SHP77 (cell line): ENCODE data around the gene RHBDL2.
"Not testable (repeated sequence)": the region's sequence is repeated elsewhere in the genome, so short reads cannot be mapped to it uniquely, and the experiment has no call there.

Experiments used
- DNase-seq, 2 experiments: peaks; one replicate each; lab custom pipeline; 2025; lab: John Stamatoyannopoulos, UW

RHBDL2 gene, protein sequence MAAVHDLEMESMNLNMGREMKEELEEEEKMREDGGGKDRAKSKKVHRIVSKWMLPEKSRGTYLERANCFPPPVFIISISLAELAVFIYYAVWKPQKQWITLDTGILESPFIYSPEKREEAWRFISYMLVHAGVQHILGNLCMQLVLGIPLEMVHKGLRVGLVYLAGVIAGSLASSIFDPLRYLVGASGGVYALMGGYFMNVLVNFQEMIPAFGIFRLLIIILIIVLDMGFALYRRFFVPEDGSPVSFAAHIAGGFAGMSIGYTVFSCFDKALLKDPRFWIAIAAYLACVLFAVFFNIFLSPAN

DNA sequence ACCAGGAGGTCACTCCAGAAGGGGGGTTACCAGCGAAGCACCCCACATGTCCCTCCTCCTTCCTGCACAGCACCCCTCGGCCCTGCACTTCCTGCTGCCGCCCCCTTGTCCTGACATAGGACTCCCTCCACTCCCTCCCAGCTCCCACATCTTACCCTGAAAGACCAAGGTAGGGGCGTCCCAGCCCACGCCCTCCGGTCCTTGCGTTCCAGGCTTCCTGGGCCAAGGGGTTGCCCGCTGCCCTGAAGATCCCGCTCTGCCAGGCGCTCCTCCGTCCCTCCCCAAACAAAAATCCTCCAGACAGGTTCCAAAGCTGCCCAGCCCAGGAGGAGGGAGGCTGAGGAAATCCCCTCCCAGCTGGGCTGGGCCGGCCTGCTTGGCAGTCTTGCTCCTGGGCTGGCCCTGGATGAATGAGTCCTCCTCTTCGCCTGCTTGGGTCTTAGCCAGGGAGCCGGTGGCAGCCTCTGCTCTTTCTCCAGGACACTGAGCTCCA is at the start of gene RHBDL2:
TSS of gene RHBDL2 (minus strand) at position 304 of the 493 bp plus-strand sequence. CDS start 22,618 bp downstream, outside the sequence.
- no peak for DNase-seq

DNA sequence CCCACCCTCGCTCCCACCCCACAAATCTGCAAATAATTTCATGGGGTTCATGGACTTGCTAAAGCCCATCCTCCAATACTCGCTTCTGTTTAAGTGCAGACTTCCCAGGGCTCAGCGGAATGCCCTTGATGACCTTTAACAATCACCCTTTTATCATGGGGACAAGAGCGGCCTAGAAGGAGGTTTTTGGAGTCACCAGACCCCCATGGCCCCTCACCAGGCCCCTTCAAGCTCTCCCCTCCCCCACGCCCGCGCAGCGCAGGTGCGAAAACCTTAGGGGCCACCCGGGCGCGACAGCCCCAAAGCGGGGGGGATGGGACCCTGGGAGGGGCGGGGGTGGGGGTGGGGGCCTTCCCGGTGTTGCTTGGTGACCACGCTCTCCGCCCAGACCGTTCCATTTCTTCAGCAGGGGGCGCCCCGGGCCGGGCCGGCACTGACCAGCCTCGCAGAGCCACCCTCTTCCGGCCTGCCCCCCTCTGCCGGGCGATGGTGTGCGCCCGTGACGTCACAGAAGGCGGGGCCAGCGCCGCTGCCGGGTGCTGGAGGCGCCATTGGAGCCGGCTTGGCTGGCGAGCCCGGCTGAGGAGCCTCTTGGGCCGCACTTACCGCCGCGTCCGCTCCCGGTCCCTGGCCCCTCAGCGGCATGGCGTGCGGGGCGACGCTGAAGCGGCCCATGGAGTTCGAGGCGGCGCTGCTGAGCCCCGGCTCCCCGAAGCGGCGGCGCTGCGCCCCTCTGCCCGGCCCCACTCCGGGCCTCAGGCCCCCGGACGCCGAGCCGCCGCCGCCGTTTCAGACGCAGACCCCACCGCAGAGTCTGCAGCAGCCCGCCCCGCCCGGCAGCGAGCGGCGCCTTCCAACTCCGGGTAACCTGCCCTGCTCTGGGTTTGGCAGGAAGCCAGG is 49.4 kb upstream of the RHBDL2 start, which contains the start of gene AKIRIN1:
TSS of gene AKIRIN1 (plus strand) at position 539 of the 900 bp plus-strand sequence. CDS start at position 644, 105 bp downstream.
- peak; percentile 87 to 91 for DNase-seq

DNA sequence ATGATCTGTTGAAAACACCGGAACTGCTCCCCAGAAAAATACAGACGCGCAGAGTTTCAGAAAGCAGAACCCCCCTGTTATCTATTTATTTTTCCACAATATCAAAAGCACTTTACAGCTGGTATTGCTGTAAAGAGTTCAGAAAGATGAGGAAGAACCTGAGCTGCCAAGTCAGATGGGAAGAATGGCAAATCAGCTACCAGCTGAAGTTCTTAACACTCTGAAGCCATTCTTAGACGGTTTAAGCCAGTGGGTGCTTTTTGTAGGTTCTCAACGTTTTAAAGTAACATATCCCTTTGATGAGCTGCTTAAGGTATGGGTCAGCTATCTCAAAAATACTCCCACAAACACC is 48.7 kb upstream of the RHBDL2 start:
- no peak for DNase-seq

DNA sequence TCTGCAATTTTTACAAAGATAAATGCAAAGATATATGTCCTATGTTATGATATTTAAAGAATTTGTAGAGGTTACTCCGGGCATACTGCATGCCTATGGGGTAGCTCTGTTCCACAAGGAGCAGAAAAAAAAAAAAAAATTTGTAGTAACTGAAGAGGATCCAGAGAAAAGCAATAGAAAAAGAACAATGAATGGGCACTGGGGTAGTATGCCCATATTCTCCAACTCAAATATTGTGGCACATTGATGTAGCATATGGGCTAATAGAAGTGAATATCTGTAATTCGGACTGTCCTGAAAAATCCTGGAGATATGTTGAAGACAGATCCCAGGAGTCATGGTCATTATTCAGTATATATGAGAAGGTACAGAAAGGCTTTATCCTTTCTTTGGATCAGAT is 48.3 kb upstream of the RHBDL2 start:
- DNase-seq = no peak

DNA sequence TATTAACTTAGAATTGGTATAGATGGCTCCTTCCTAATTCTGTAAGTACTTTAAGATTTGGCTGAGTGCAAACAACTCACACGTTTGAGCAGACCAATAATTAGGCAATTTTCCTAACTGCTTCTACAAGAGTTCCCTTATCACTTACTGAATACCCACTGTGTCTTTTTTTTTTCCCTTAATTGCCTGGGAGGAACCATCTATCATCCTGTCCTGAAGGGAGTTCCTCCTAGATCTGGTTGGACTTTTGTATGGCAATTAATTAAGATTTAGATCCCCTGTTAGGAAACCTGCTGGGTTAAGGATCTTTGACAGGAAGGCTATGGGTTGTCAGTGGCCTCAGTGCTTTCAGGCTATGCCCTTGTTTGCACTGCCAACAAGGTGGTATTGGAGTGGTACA is 37.8 kb upstream of the RHBDL2 start:
- DNase-seq = not testable (repeated sequence)

DNA sequence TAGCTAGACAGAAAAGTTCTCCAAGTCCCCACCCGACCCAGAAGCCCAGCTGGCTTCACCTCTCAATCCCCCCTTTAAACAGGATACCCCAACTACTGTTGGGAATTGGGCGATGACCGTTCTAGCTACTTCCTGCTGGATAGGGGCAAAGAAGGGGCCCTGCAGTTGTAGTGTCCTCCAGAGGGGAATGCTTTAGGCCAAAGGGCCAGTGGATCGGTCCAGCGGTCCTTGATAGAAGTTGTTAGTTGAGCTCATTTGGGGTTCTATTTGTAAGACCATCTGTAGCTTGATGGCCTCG is 36.6 kb upstream of the RHBDL2 start:
- DNase-seq = not testable (repeated sequence)

DNA sequence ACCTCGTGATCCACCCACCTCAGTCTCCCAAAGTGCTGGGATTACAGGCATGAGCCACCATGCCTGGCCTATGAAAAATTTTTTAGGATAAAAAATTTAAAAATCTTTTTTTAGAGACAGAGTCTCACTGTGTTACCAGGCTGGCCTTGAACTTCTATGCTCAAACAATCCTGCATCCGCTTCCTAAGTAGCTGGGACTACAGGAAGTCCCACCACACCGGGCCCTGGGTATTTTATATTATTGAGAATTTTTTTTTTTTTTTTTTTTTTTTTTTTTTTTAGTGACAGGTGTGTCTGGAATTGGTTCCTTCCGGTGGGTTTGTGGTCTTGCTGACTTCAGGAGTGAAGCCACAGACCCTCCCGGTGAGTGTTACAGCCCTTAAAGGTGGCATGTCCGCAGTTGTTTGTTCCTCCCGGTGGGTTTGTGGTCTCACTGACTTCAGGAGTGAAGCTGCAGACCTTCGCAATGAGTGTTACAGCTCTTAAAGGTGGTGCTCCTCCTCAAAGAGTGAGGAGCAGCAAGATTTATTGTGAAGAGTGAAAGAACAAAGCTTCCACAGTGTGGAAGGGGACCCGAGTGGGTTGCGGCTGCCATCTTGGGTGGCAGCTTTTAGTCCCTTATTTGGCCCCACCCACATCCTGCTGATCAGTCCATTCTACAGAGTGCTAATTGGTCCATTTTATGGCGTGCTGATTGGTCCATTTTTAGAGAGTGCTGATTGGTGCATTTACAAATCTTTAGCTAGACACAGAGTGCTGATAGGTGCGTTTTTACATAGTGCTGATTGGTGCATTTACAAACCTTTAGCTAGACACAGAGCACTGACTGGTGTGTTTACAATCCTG is 36.0 kb upstream of the RHBDL2 start:
- DNase-seq = not testable (repeated sequence)

DNA sequence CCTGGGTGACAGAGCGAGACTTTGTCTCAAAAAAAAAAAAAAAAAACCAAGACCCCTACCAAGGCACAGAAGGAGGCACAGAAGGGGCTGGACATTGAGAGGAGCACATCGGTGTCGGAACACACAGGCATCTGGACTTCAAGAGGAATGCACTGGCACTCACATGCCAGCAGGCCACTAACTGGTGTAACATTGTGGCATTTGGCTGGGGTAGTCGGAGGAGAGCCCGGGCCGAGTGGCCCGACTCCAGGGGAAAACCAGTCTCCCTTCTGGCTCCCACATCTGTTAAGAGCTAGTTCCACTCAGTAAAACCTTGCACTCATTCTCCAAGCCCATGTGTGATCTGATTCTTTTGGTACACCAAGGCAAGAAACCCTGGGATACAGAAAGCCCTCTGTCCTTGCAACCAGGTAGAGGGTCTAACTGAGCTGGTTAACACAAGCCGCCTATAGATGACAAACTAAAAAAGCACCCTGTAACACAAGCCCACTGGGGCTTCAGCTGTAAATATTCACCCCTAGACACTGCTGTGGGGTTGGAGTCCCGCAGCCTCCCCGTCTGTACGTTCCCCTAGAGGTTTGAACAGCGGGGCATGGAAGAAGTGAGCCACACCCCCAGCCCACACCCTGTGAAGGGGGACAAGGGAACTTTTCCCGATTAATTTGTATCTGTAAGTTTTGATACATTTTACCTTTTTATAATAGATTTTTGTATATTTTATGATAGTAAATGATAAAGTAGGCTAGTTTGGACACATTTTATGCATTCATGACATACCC is 32.2 kb upstream of the RHBDL2 start:
- no peak for DNase-seq

DNA sequence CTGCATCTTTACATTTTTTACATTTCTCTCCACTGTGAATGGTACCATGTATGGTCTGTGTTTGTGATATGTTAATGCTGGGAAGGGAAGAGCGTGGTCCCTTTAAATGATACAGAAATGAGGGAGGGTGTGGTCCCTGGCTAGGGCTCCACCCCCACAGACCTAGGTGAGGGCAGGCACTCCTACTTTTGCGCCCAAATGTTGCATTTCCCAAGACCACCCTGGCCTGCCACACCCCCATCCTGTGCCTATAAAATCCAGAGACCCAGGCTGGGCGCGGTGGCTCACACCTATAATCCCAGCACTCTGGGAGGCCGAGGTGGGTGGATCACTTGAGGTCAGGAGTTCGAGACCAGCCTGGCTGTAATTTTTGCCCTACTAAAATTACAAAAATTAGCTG is 31.5 kb upstream of the RHBDL2 start:
- not testable (repeated sequence) for DNase-seq

DNA sequence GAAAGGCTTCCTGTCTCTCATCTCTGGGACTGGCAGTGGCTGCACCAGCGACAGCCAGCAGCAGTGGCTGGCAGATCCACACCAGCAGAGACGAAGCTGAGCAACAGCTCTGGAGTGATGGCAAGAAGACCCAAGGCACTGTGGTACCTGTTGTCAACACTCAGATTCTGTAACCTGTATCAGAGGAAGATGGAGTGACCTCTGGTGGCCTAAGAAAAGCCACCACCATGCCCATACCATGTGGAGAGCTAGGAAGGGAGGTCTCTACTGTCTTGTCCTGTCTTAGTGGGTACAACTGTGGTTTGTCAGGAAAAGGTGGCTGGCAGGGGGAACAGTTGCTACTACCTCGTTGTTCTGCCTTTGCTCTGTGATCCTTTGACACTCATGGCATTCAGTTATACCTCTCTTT is 22.5 kb upstream of the RHBDL2 start:
- DNase-seq = no peak

DNA sequence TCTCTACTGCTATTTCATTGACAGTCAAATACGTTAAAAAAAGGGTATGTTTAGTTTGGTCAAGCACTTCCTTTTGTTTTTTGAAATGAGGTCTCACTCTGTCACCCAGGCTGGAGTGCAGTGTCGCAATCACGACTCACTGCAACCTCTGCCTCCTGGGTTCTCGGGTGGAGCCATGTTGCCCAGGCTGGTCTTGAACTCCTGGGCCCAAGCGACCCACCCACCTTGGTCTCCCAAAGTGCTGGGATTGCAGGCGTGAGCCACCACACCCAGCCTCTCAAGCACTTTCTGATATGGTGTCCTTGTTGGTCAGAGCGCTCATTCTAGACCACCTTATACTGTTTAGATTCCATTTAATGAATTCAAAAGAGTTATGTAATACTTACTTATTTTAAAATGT is 20.9 kb upstream of the RHBDL2 start:
- no peak for DNase-seq

DNA sequence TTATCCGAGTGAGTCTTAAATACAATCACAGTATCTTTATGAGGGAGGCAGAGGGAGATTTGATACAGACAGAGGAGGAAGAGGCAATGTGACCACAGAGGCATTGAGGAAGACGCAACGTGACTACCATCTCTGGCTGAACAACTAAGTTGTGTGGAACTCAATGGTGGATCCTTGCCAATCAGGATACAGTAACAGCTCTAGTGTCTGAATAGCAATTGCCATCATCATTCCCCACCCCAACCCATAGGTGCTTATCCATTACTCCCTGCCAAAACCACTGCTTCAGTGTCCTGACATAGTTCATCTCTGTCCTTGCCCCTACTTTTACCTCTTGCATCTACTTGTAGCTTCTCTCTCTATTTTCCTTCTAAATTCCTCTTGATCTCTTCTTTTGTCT is 20.5 kb upstream of the RHBDL2 start:
- DNase-seq = no peak

DNA sequence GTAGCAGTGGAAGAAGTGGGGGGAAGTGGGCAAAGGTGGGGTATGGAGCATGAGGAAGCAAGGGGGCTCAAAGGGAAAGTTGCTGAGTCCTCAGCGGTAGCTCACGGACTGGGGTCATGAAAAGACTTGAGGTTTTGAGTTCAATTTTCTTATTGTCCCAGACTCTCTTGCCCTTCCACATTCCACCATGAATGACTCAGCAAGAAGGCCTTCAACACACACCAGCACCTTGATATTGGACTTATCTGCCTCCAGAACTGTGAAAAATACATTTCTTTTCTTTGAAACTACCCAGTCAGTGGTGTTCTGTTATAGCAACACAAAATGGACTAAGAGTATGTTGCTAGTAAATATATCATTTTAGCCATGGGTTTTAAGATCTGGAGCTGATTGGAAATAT is 17.3 kb upstream of the RHBDL2 start:
- DNase-seq = no peak

DNA sequence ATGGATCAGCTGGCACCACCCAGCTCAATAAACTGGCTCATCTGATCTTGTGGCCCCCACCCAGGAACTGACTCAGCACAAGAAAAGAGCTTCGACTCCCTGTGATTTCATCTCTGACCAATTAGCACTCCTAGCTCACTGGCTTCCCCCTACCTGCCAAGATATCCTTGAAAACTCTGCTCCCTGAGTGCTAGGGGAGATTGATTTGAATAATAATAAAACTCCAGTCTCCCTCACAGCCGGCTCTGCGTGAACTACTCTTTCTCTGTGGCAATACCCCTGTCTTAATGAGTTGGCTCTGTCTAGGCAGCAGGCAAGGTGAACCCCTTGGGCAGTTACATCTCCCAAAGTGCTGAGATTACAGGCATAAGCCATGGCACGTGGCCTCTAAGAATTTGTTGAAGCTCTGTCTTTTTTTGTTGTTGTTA is 11.8 kb upstream of the RHBDL2 start:
- no peak for DNase-seq

DNA sequence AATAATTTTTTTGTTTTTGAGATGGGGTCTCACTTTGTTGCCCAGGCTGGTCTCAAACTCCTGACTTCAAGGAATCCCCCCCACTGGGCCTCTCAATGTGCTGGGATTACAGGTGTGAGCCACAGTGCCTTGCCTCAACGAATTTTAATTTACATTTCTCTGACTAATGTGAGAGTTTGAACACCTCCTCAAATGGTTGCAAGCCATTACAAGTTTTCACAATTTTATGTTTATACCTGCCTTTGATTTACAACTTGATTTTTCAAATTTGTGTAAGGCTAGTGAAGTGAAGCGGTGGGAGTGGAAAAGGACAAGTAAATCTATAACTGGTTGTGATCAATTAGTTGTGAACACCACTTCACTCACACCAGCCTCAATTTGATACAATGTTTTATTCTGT is 8.9 kb upstream of the RHBDL2 start:
- no peak for DNase-seq

DNA sequence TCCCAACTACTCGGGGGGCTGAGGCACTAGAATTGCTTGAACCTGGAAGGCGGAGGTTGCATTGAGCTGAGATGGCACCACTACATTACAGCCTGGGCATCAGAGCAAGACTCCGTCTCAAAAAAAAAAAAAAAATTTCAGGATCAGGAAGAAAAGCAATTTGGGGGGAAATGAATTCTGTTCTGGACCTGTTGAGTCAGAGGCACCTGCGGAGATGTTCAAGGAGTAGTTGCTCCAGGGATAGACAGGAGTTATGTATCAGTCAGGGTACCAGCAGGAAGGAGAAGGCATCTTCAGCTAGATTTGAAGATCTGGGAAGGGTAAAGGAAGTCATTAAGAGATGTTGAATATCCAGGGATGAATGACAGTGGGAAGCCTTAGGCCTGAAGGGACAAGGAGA is 2.9 kb upstream of the RHBDL2 start:
- DNase-seq = no peak

DNA sequence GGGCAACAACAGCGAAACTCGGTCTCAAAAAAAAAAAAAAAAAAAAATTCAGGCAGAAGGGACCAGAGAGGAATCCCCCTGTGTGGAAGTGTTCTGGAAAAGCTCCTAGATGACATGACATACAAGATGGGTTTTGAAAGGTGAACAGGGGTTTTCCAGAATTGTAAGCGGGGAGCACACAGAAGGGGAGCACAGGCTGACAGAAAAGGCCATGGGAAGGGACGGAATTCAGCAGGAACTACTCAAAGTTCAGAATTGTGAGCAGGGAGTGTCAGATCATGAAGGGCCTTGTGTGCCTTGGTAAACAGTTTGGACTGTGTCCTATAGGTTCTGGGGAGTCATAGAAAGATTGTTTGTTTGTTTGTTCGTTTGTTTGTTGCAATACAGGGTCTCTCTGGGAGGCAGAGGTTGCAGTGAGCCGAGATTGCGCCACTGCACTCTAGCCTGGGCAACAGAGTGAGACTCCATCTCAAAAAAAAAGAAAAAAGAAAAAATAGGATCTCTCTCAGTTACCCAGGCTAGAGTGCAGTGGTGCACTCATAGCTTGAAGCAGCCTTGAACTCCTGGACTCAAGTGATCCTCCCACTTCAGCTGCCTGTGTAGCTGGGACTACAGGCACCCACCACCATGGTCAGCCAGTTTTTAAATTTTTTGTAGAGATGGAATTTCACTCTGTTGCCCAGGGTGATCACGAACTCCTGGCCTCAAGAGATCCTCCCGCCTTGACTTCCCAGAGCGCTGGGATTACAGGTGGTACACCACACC is 1.2 kb upstream of the RHBDL2 start:
- DNase-seq = no peak

DNA sequence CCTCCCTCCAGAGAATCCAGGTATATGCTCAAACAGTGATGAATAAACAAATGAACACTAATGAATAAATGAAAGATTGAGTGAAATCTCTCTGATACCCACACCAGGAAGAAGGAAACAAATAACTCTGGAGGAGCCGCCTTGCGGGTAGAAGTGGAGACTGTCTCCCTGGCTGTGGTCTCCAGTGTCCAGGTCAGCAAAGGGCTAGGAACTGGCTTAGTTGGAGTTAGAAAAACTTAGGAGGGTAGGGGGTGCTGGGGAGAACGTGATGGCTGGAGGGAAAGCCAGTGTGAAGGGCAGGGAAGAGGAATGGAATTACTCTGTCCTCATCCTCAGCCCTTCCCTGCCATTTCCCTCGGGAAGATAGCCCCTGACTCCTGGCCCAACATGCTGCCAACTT is 537 bp downstream of the RHBDL2 start:
- no peak for DNase-seq

DNA sequence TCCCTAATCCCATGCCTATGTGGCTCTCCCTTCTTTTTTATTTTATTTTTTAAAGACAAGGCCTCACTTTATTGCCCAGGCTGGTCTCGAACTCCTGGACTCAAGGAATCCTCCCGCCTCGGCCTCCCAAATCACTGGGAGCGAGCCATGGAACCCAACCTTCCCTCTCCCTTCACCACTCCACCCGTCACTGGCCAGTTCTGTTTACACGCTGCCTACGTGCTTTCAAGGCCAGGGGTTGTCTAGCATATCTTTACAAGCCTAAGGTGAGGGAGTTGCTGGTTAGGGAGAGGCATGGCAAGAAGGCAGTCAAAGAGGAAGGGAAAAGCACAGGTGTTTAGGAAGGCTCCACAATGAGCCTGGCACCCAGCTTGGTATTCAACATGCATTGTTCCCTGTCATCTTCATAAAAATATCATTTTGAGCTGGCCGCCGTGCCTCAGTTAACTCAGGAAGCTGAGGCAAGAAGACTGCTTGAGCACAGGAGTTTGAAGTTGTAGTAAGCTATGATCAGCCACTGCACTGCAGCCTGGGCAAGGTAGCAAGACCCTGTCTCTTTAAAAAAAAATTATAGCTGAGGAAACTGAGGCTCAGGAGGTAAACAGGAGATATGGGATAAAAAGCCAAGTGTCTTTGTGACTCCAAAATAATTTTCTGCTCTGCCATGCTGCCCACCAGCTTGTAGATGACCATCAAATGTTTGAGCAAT is 1.1 kb downstream of the RHBDL2 start:
- DNase-seq = no peak

DNA sequence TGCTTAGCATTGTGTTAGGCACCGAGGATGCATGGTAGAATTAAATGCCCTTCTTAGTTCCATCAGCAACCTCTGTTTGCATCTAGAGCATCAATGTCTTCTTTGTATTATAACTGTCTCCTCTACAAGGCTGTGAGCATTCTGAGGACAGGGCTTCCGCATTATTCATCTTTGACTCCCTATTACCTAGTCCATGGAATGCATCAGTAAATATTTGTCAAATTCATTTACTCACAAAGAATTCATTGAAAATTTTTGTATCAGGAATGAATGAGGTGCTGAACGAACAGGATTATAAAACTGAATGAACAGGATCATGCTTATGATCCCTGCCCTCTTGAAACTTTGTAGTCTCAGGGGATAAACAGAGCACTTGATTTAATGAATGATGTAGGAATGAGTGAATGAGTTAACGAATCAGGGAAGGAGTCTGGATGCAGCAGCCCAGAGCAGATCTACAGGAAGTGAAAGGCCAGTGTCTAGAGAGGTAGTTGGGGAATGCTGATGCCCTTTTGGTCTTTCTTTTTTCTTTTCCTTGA is 2.8 kb downstream of the RHBDL2 start:
- no peak for DNase-seq
